ENCODE data around the gene HDAC9.

HDAC9 gene

DNA sequence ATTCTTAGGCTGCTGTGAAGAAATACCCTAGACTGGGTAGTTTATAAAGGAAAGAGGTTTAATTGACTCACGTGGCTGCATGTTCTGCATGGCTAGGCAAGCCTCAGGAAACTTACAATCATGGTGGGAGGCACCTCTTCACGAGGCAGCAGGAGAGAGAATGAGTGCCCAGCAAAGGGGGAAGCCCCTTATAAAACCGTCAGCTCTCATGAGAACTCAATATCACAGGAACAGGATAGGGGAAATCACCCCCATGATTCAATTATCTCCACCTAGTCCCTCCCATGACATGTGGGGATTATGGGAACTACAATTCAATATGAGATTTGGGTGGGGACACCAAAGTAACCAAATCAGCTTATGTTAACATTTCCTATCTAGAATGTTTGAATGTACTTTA, 362.7 kb downstream of the HDAC9 start:
- DNase-seq: no peak

DNA sequence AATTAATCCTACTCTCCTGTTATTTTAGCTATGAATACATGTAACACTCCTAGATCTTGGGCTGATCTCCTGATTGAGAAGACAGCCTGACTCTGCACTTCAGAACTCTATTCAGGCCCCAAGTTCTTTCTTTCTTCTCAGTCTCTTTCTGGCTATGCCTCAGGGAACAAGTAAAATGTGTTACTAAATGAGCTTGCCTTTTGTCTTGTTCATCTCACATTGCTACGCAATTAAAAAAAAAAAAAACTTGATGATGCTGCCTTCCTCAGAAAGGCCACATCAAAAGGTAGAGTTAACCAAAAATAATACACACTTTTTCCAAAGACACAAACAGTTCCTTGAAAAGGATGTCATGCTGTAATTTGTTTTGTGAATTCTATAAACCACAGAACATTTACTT, 363.8 kb downstream of the HDAC9 start:
- no peak for DNase-seq

DNA sequence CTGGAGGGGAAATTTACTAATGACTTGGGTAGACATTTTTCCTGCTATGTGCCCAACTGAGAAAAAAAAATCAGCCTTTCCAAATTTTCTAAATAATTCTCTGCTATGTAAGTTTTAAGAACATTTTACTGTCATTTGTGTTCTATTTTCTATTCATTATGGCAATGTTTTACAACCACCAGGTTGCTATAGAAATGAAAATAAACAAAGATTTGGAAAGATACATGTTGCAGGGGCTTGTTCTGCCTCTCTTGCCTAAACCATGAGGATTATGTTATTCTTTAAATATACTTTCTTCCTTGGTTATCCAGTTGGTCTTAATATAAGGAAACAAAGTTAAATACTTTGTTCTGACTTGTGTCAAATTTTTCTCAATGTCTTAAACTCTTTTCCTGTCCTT, 364.7 kb downstream of the HDAC9 start:
- DNase-seq: no peak

GRCh38 chr7:18861514-18862118, 366.1 kb downstream of the HDAC9 start:
- DNase-seq: no peak

DNA sequence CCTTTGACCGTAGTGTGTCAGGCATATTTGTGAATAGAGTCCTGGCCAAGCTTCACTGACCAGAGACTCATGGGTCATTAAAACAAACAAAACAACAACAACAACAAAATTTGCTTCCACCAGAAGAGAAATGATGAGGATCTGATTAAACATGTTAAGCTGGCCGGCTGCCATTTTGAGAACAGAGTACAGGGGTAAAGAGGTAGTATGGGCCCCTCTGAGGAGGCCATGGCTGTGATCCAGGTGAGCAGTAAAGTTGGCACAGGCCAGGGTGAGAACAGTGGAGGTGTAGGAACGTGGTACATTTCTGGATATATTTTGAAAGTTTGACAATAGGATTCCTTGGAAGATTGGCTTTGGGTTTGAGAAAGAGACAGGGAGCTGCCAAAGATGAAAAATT, 369.4 kb downstream of the HDAC9 start:
- DNase-seq: no peak

- no peak for DNase-seq
These were observed 370.9 kb downstream of the HDAC9 start for GRCh38 chr7:18866359-18867036.

DNA sequence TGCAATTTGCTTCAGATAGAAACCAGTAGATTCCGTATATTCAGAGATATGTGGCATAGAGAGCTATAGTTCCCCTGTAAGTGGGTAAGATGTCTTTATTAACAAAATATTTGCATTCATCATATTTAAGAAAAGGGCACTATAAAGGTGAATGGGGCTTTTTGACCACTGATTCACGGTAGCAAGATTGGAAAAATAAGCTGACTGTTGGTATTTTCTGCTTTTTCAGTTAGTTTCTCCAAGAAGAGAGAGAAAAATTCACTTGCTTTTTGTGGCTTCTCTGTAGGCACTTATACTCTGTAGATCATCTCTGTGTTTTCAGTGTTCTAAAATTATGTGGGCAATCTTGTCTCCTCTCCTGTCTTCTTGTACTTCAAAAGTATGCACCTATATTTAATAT, 376.8 kb downstream of the HDAC9 start:
- DNase-seq: no peak

GRCh38 chr7:18873734-18874336, 378.3 kb downstream of the HDAC9 start:
- DNase-seq: no peak

GRCh38 chr7:18874880-18875279, 379.3 kb downstream of the HDAC9 start:
- no peak for DNase-seq

DNA sequence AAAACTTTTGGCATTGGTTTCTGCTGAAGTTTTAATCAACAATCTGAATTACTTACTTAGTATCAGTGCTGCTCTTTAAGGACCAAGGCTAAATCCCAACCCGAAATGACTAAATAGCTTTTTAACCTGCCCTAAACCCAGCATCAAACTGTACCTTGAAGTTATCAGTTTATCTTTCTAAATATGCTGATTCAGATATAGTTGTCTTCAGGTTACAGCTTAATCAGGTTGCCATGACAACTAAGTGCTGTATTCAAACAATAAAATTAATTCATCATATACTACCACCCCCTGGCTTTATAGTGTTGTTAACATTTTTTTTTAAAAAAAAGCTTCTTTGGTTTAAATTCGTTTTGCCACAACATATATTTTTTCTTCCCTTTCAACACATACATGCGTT, 382.3 kb downstream of the HDAC9 start:
- no peak for DNase-seq

DNA sequence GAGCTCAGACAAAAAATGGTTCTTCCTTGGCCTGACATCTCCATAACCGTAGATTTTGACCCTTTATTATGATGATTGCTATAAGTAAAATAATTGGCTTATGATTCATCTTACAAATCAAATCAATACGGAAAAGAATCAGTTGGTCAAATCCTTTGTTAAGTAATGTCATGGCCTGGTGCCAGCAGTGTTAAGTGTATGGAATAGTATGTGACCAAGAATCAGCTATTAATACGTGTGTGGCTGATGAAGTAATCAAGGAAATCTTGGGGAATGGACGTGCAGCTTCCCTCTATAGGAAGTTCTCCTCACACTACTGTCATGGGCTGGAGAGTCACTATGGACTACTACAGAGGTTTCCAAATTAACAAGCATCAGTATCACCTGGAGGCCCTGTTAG, 391.3 kb downstream of the HDAC9 start:
- DNase-seq: no peak

DNA sequence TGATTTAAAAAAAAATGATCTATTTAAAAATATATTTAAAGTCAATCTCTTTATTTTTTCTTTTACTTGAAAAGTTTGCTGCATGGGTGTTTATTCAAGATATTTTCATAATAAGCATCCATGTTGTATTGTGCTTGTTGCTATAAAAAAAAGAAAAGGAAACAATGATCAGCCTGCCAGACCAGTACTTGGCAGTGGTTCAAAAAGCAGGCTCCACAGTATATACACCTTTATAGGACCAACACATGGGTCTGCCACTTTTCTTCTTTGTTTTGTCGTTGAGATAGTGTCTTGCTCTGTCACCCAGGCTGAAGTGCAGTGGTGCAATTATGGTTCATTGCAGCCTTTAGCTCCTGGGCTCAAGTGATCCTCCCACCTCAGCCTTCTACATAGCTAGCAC, 393.9 kb downstream of the HDAC9 start:
- no peak for DNase-seq

GRCh38 chr7:18890134-18890533, 394.6 kb downstream of the HDAC9 start:
- no peak for DNase-seq

- no peak for DNase-seq
These were observed 395.5 kb downstream of the HDAC9 start for GRCh38 chr7:18890885-18891621.

GRCh38 chr7:18893156-18893555, 397.6 kb downstream of the HDAC9 start:
- no peak for DNase-seq

DNA sequence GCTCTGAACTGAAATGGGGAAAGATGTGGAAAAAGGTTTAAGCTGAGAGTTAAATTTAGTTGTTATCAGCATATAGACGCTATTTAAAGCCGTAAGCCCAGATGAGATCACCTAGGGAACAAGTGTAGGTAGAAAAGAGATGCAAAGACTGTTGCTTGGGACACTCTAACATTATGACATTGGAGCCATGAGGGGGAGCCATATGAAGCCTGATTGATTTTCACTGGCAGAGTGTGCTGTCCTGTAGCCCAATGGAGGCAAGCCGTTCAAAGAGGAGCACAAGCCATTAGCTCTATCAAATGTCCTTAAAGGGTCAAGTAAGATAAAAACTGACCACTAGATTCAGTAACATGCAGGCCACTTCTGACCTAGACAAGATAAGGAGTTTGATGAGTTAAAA, 398.6 kb downstream of the HDAC9 start:
- no peak for DNase-seq

GRCh38 chr7:18895456-18895855, 399.9 kb downstream of the HDAC9 start:
- DNase-seq: no peak

DNA sequence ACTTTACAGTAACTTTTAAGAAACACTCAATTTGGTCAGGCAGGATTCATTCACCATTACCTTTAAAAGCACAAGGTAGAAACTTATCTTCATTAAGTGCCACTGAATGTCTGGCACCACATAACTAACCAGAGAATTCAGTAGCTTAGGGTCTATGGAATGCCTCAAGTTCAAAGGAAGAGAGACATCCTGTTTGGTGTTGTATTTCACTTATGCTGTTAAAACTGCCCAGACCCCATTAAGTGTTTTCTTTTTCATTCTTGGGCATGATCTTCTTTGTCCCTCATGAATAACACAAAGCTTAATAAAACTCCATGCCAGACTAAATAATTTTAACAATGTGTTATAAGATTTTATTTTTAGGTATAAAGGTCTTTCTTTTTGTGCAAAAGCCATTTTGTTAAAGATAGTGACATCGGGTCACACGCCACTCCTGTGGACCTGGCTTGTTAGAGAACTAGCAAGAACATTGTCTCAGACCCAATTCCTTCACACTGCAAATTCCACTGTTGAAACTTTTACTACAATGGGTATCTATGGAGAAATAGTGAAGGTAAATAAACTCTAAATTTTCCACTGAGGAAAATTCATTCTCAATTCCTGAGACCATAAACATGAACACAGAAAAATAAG, 400.9 kb downstream of the HDAC9 start:
- DNase-seq: no peak

GRCh38 chr7:18900236-18900635, 404.7 kb downstream of the HDAC9 start:
- DNase-seq: no peak

DNA sequence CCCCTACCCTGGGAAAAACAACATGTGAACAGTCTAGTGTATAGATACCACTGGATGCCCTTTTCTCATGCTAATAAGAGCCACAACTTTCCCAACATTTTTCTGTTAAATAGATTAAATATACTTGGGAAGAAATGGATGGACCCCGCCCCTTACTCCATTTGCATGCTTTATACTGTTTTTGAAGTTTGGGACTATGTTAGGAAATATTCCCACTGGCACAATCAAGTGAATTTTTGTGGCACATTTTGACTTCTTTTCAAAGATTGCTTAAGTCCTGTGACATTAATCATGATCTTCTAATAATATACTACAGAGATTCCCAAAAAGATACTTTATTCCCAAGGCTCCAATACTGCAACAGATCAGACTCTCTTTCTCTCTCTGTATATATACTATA, 405.3 kb downstream of the HDAC9 start:
- DNase-seq: no peak

GRCh38 chr7:18901351-18901750, 405.8 kb downstream of the HDAC9 start:
- DNase-seq: no peak

DNA sequence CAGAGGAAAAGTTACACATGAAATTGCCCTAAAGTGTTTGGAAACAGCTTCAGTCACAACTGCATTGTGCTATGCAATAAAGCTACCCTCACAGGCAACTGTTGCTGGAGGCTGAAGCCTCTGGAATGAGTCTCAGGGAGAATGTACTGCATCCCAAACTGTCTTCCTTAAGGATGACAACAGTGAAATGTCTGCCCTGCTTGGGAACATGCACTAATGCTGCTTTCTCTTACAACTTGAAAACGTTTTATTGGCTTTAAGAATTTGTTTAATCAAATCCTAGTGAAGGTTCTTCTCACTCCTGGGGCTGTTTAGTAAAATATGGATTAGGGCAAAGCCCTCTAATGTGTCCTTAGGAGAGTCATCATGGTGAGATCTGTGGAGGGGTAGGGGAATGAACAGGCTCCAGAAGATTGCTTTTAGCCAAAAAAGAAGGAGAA, 406.5 kb downstream of the HDAC9 start:
- no peak for DNase-seq

- no peak for DNase-seq
These were observed 407.3 kb downstream of the HDAC9 start for GRCh38 chr7:18902892-18903291.
